Measurements from ENCODE around the gene XRCC3.

GRCh38 chr14:103718572-103718971 is 3.3 kb upstream of the XRCC3 start:
- TF ChIP-seq GATA2 (IDR thresholded peaks at IDR 0.05; ENCODE audit: low read depth, low read length) (no peak), GATA3 (IDR thresholded peaks at IDR 0.05; ENCODE audit: low read depth, low read length) (no peak)

All from SH-SY5Y (cell line).